T-helper 1 cell treated with Interleukin-12 subunit alpha and Interleukin-12 subunit beta and Interleukin-4 antibody, amounts not matched to agents 30 μg/mL and 1 μg/mL, for 36 hours (primary cell): ENCODE results near the gene PTPRN2.

Experiments
- H3K27ac Mint-ChIP-seq: one replicate; pipeline ENCODE4 v1.8.0; 2021; ENCODE audit warnings: mild to moderate bottlenecking, mixed read lengths
- H3K27me3 Mint-ChIP-seq: one replicate; pipeline ENCODE4 v1.8.0; 2021; ENCODE audit warnings: low read depth, mixed read lengths
- H3K36me3 Mint-ChIP-seq: one replicate; pipeline ENCODE4 v1.8.0; 2021; ENCODE audit warnings: low read depth, mixed read lengths
- H3K4me1 Mint-ChIP-seq: one replicate; pipeline ENCODE4 v1.8.0; 2021; ENCODE audit warnings: low read depth, mixed read lengths
- H3K4me3 Mint-ChIP-seq: one replicate; pipeline ENCODE4 v1.8.0; 2021; ENCODE audit warnings: mild to moderate bottlenecking, moderate library complexity, mixed read lengths
- H3K9me3 Mint-ChIP-seq: one replicate; pipeline ENCODE4 v1.8.0; 2021; ENCODE audit warnings: mixed read lengths

PTPRN2 gene

GRCh38 chr7:157809154-157809862, 778.3 kb downstream of the PTPRN2 start:
- Mint-ChIP-seq H3K27ac (no peak overlapping the region), H3K4me1 (no peaks in the 10 kb centered on the region), H3K36me3 (no peaks in the 10 kb centered on the region), H3K4me3 (no peak overlapping the region), H3K9me3 (no peaks in the 10 kb centered on the region), H3K27me3 (no peaks in the 10 kb centered on the region)

DNA sequence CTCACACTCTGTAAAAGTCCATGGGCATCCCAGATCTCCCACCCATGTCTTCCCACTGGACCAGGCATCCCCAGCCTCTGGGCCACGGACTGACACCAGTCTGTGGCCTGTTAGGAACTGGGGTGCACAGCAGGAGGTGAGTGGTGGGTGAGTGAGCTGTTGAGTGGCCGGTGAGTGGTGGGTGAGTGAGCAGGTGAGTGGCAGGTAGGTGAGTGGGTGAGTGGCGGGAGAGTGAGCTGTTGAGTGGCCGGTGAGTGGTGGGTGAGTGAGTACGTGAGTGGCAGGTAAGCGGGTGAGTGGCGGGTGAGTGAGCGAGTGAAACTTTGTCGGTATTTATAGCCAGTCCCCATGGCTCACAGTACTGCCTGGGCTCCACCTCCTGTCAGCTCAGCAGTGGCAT, 779.6 kb downstream of the PTPRN2 start:
- Mint-ChIP-seq H3K36me3 (no peaks in the 10 kb centered on the region), H3K9me3 (no peaks in the 10 kb centered on the region), H3K27ac (no peak overlapping the region), H3K4me1 (no peaks in the 10 kb centered on the region), H3K4me3 (no peak overlapping the region), H3K27me3 (no peaks in the 10 kb centered on the region)

- Mint-ChIP-seq H3K4me3 (no peak overlapping the region), H3K4me1 (no peaks in the 10 kb centered on the region), H3K36me3 (no peaks in the 10 kb centered on the region), H3K27me3 (no peaks in the 10 kb centered on the region), H3K9me3 (no peaks in the 10 kb centered on the region), H3K27ac (no peak overlapping the region)
Observed at GRCh38 chr7:157807510-157807909, 780.1 kb downstream of the PTPRN2 start.

GRCh38 chr7:157806711-157807110, 780.9 kb downstream of the PTPRN2 start:
- Mint-ChIP-seq H3K4me1 (no peaks in the 10 kb centered on the region), H3K4me3 (no peak overlapping the region), H3K36me3 (no peaks in the 10 kb centered on the region), H3K27ac (no peak overlapping the region), H3K9me3 (no peaks in the 10 kb centered on the region), H3K27me3 (no peaks in the 10 kb centered on the region)

- Mint-ChIP-seq H3K9me3 (no peaks in the 10 kb centered on the region), H3K4me1 (no peaks in the 10 kb centered on the region), H3K4me3 (no peak overlapping the region), H3K27me3 (no peaks in the 10 kb centered on the region), H3K27ac (no peak overlapping the region), H3K36me3 (no peaks in the 10 kb centered on the region)
Observed at GRCh38 chr7:157805713-157806112, 781.9 kb downstream of the PTPRN2 start.

DNA sequence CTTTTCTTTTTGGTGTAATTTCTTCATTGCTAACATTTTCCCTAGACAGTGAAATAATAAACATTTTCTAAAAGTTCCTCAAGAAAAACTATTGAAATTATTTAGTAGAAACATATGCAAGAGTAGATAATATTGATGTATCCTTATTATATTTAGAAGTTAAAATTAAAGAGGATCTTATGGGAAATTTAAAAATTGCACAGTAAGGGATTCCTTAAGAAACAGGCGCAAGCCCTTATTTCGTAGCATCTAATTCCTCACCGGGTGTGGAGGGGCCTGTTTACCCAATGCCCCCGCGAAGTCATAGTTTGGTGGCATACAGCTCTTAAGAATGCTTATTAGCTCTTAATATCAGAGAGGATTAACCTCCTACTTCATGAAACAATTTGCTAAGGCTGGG, 783.7 kb downstream of the PTPRN2 start:
- no peaks in the 10 kb centered on the region for H3K9me3 Mint-ChIP-seq
- H3K36me3 Mint-ChIP-seq = no peaks in the 10 kb centered on the region
- H3K4me3 Mint-ChIP-seq = no peak overlapping the region
- H3K4me1 Mint-ChIP-seq = no peaks in the 10 kb centered on the region
- no peak overlapping the region for H3K27ac Mint-ChIP-seq
- no peaks in the 10 kb centered on the region for H3K27me3 Mint-ChIP-seq

- no peaks in the 10 kb centered on the region for H3K36me3 Mint-ChIP-seq
Observed at GRCh38 chr7:157801971-157802675, 785.5 kb downstream of the PTPRN2 start.

GRCh38 chr7:157801113-157801512, 786.5 kb downstream of the PTPRN2 start:
- Mint-ChIP-seq H3K4me3 (no peak overlapping the region), H3K36me3 (no peaks in the 10 kb centered on the region), H3K27ac (no peak overlapping the region), H3K4me1 (no peaks in the 10 kb centered on the region), H3K27me3 (no peaks in the 10 kb centered on the region), H3K9me3 (no peaks in the 10 kb centered on the region)

More at GRCh38 chr7:157801971-157802675, 785.5 kb downstream of the PTPRN2 start:
- no peaks in the 10 kb centered on the region for H3K9me3 Mint-ChIP-seq
- H3K4me3 Mint-ChIP-seq = no peak overlapping the region
- H3K27me3 Mint-ChIP-seq = no peaks in the 10 kb centered on the region
- H3K4me1 Mint-ChIP-seq = no peaks in the 10 kb centered on the region
- no peak overlapping the region for H3K27ac Mint-ChIP-seq

- Mint-ChIP-seq H3K27me3 (no peaks in the 10 kb centered on the region), H3K4me1 (no peaks in the 10 kb centered on the region), H3K4me3 (no peak overlapping the region), H3K36me3 (no peaks in the 10 kb centered on the region), H3K9me3 (no peaks in the 10 kb centered on the region), H3K27ac (no peak overlapping the region)
Observed at GRCh38 chr7:157800281-157800680, 787.3 kb downstream of the PTPRN2 start.

- Mint-ChIP-seq H3K27ac (no peak overlapping the region), H3K27me3 (no peaks in the 10 kb centered on the region), H3K9me3 (no peaks in the 10 kb centered on the region), H3K4me3 (no peak overlapping the region), H3K4me1 (no peaks in the 10 kb centered on the region), H3K36me3 (no peaks in the 10 kb centered on the region)
Observed at GRCh38 chr7:157799076-157799685, 788.4 kb downstream of the PTPRN2 start.

DNA sequence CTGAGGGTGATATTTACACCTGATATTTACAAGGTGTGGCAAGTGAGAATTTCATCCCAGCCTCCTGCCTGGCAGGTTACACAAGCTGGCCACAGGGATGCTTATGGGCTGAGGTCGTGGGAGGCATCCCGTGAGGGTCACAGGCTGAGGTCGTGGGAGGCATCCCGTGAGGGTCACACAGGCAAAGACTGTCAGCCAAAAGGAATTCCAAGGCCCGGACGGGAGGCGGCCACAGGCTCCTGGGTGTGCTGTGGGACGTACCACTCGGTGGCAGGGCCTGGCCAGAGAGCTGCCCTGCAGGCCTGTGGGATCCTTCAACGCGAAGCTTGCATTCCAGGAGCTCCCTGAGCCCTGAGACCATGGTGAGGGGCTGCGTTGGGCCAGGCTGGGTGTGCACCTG, 790.3 kb downstream of the PTPRN2 start:
- H3K27me3 Mint-ChIP-seq = no peaks in the 10 kb centered on the region
- no peak overlapping the region for H3K27ac Mint-ChIP-seq
- no peak overlapping the region for H3K4me3 Mint-ChIP-seq
- H3K9me3 Mint-ChIP-seq = no peaks in the 10 kb centered on the region
- no peaks in the 10 kb centered on the region for H3K4me1 Mint-ChIP-seq
- no peaks in the 10 kb centered on the region for H3K36me3 Mint-ChIP-seq

GRCh38 chr7:157796846-157797245, 790.8 kb downstream of the PTPRN2 start:
- H3K36me3 Mint-ChIP-seq = no peaks in the 10 kb centered on the region
- no peak overlapping the region for H3K27ac Mint-ChIP-seq
- H3K27me3 Mint-ChIP-seq = no peaks in the 10 kb centered on the region
- H3K4me3 Mint-ChIP-seq = no peak overlapping the region
- no peaks in the 10 kb centered on the region for H3K4me1 Mint-ChIP-seq
- no peaks in the 10 kb centered on the region for H3K9me3 Mint-ChIP-seq

DNA sequence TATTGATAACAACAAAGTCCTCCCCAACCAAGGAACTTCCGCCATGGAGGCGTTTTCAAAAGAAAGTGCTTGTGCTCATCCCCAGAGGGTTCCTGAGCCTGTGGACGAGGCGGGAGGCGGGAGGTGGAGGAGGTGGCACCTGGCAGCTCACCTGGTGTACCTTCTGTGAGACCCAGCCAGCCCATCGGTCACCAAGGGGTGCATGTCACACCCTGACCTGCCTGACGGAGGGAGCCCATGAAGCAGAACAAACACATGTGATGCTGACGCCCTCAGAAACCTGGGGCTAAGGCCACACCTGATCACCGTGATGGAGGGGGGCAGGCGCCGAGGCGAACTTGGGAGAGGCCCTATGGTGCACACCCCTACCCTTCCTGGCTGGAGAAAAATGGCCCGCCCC, 792.0 kb downstream of the PTPRN2 start:
- no peaks in the 10 kb centered on the region for H3K36me3 Mint-ChIP-seq
- no peaks in the 10 kb centered on the region for H3K27me3 Mint-ChIP-seq
- no peak overlapping the region for H3K4me3 Mint-ChIP-seq
- no peaks in the 10 kb centered on the region for H3K4me1 Mint-ChIP-seq
- H3K9me3 Mint-ChIP-seq = no peaks in the 10 kb centered on the region
- no peak overlapping the region for H3K27ac Mint-ChIP-seq

GRCh38 chr7:157795199-157795598, 792.4 kb downstream of the PTPRN2 start:
- Mint-ChIP-seq H3K9me3 (no peaks in the 10 kb centered on the region), H3K4me1 (no peaks in the 10 kb centered on the region), H3K36me3 (no peaks in the 10 kb centered on the region), H3K27ac (no peak overlapping the region), H3K27me3 (no peaks in the 10 kb centered on the region), H3K4me3 (no peak overlapping the region)

DNA sequence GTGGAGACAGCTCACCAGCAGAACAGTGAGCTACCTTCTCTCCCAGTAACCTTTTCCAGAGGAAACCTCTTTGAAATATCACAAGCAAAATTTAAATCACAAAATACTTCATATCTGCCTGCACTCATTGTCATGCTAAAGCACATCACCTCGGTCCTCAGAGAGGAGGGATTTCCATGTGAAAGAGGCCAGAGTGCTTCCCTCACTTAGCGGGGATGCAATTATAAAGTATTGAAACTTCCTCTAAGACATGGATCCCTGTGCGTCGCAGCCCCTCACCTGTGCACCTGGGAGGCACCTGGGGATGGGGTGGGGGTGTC, 792.9 kb downstream of the PTPRN2 start:
- Mint-ChIP-seq H3K27ac (no peak overlapping the region), H3K4me1 (no peaks in the 10 kb centered on the region), H3K9me3 (no peaks in the 10 kb centered on the region), H3K4me3 (no peak overlapping the region), H3K36me3 (no peaks in the 10 kb centered on the region), H3K27me3 (no peaks in the 10 kb centered on the region)
